ENCODE measurements around the gene RPL21. TPM values are rescaled to one million over a fixed set of nuclear protein-coding genes. Genes with fewer than 3 reads are reported as not detected.

The RPL21 gene
- total RNA-seq, 1 donor from 2014 or later, result 1,036 TPM

GRCh38 chr13:27267596-27267995 is 16.2 kb downstream of the RPL21 start:
- no peak for DNase-seq (ENCODE audit: extremely low spot score, unreplicated experiment)
- H3K4me1 Mint-ChIP-seq (ENCODE audit: unreplicated experiment), result peaks cover 16% of the 10 kb centered on the region
- no peak overlapping the region for H3K27ac Mint-ChIP-seq
- TF ChIP-seq CTCF (conservative IDR thresholded peaks at IDR 0.05), result no peak
- H3K9me3 Mint-ChIP-seq, result no peaks in the 10 kb centered on the region
- peaks cover 17% of the 10 kb centered on the region for H3K27me3 Mint-ChIP-seq
- no peaks in the 10 kb centered on the region for H3K36me3 Mint-ChIP-seq
- H3K4me3 Mint-ChIP-seq, result no peak overlapping the region

- Mint-ChIP-seq H3K9me3 (no peaks in the 10 kb centered on the region), H3K4me1 (ENCODE audit: unreplicated experiment) (peaks cover 15% of the 10 kb centered on the region), H3K27ac (no peak overlapping the region), H3K4me3 (peak overlapping the region; percentile 35), H3K27me3 (peaks cover 29% of the 10 kb centered on the region), H3K36me3 (no peaks in the 10 kb centered on the region)
- TF ChIP-seq CTCF (conservative IDR thresholded peaks at IDR 0.05), result no peak
- no peak for DNase-seq (ENCODE audit: extremely low spot score, unreplicated experiment)
Observed at GRCh38 chr13:27269114-27269665, 17.8 kb downstream of the RPL21 start.

- Mint-ChIP-seq H3K4me1 (ENCODE audit: unreplicated experiment) (peaks cover 9% of the 10 kb centered on the region), H3K27ac (peak within 1 kb of the TSS; percentile 75), H3K36me3 (no peaks in the 10 kb centered on the region), H3K9me3 (no peaks in the 10 kb centered on the region), H3K27me3 (peaks cover 45% of the 10 kb centered on the region), H3K4me3 (peak within 1 kb of the TSS; percentile 94)
- DNase-seq (ENCODE audit: extremely low spot score, unreplicated experiment), result peak; percentile 84
- peak; percentile 99 for TF ChIP-seq CTCF (conservative IDR thresholded peaks at IDR 0.05)
Observed at GRCh38 chr13:27270594-27271520, 19.5 kb downstream of the RPL21 start, which contains the start of gene RASL11A. RASL11A (plus strand) TSS chr13:27270830; CDS start chr13:27270945, 115 bp downstream.

- Mint-ChIP-seq H3K36me3 (no peaks in the 10 kb centered on the region), H3K27ac (peak overlapping the region; percentile 75), H3K4me3 (peak overlapping the region; percentile 89), H3K27me3 (peaks cover 51% of the 10 kb centered on the region), H3K4me1 (ENCODE audit: unreplicated experiment) (peaks cover 9% of the 10 kb centered on the region), H3K9me3 (no peaks in the 10 kb centered on the region)
- DNase-seq (ENCODE audit: extremely low spot score, unreplicated experiment), result no peak
- TF ChIP-seq CTCF (conservative IDR thresholded peaks at IDR 0.05), result no peak
Observed at GRCh38 chr13:27271570-27272096, 20.3 kb downstream of the RPL21 start.

GRCh38 chr13:27273658-27274425 is 22.5 kb downstream of the RPL21 start:
- Mint-ChIP-seq H3K36me3 (no peaks in the 10 kb centered on the region), H3K27ac (no peak overlapping the region), H3K27me3 (peaks cover 65% of the 10 kb centered on the region), H3K4me1 (ENCODE audit: unreplicated experiment) (peaks cover 9% of the 10 kb centered on the region), H3K4me3 (no peak overlapping the region), H3K9me3 (no peaks in the 10 kb centered on the region)
- no peak for TF ChIP-seq CTCF (conservative IDR thresholded peaks at IDR 0.05)
- DNase-seq (ENCODE audit: extremely low spot score, unreplicated experiment), result no peak

Measured in type B pancreatic cell (in vitro differentiated cells).